Measurements from ENCODE around the gene EBF4. TPM values are rescaled to one million over a fixed set of nuclear protein-coding genes. Genes with fewer than 3 reads are reported as not detected.

Gene EBF4
- total RNA-seq, 2 donors from 2014 or later, result 48.9 to 58.8 TPM

DNA sequence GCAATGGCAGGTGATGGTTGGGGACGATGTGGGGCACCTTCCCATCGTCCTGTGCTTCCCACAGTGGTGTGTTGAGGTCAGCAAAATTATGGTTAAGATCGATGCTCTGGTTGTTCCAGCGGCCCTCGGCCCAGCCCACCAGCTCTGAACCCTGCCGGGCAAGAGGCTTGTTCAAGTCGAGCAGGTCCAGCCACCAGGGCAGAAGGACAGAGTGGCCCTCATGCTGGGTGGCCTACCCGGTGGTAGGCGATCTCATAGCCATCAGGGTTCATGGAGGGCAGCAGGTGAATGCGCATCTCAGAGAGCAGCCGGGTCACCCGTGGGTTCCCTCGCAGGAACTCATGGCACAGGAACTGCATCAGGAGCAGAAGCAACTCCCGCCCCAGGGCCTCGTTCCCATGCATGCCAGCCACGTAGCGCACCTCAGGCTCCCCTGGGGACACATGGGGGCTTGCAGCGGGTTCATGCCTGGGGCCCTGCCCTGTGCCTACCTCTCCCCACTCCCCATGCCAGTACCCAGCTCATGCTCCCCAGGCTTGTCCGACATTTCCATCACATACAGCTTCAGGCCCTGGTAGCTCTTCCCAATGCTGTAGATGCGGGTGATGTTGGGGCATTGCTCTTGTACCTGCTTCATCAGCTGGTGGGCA, 103.6 kb downstream of the EBF4 start:
- no peak for DNase-seq (ENCODE audit: low spot score)
- Histone ChIP-seq H3K36me3 (no peaks in the 10 kb centered on the region), H3K27ac (no peak overlapping the region), H3K9me3 (no peaks in the 10 kb centered on the region), H3K4me1 (replicated peaks) (no peaks in the 10 kb centered on the region), H3K27me3 (replicated peaks; ENCODE audit: insufficient read depth) (no peaks in the 10 kb centered on the region), H3K4me3 (no peak overlapping the region)
- intact Hi-C loops (cut with DNase I), result no loop called here
- TF ChIP-seq POLR2AphosphoS5 (IDR thresholded peaks at IDR 0.05), result no peak
- no peak for TF ChIP-seq POLR2A (IDR thresholded peaks at IDR 0.05)
- TF ChIP-seq, protein P1, sequence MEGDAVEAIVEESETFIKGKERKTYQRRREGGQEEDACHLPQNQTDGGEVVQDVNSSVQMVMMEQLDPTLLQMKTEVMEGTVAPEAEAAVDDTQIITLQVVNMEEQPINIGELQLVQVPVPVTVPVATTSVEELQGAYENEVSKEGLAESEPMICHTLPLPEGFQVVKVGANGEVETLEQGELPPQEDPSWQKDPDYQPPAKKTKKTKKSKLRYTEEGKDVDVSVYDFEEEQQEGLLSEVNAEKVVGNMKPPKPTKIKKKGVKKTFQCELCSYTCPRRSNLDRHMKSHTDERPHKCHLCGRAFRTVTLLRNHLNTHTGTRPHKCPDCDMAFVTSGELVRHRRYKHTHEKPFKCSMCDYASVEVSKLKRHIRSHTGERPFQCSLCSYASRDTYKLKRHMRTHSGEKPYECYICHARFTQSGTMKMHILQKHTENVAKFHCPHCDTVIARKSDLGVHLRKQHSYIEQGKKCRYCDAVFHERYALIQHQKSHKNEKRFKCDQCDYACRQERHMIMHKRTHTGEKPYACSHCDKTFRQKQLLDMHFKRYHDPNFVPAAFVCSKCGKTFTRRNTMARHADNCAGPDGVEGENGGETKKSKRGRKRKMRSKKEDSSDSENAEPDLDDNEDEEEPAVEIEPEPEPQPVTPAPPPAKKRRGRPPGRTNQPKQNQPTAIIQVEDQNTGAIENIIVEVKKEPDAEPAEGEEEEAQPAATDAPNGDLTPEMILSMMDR (IDR thresholded peaks at IDR 0.05), result no peak
- 91% methylated on average over 20 of the region's 20 CpGs for WGBS

DNA sequence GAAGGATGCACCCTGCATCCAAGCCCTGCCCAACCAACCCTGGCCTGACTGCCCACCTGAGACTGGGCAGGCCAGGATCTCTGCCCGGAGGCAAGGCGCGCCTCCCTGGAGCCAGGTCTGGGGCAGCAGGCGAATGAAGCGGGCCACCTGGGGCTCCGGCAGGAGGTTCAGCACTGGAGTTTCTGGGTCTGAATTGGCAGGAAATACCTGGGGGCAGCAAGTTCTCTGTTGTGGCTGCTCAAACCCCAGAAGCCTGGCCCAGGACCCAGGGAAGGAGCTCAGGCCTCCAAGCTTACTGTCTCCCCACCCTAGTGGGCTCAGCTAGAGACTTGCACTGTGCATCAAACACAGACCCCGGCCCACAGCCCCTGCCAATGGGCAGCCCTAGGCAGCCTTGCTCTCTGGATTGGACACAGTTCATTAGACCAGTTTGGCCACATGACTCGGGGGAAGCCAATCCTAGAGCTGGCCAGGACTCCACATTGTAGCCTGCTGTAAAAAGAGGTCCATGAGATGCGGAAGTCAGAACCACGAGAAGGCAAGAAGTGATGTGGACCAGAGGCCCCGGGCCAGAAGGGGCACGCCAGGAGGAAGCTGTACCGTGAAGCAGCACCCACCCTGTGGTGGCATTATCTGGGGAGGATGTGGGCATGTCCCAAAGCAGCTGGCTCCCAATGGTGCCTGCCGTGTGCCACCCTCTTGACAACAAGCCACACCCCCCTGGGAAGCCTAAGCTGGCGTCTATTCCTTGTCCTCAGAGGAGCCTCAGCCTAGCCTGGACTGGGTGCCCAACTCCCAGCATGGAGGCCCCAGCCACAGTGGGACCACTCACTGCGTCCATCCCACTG, 104.8 kb downstream of the EBF4 start:
- Histone ChIP-seq H3K27me3 (replicated peaks; ENCODE audit: insufficient read depth) (no peaks in the 10 kb centered on the region), H3K27ac (no peak overlapping the region), H3K36me3 (no peaks in the 10 kb centered on the region), H3K4me3 (no peak overlapping the region), H3K9me3 (no peaks in the 10 kb centered on the region), H3K4me1 (replicated peaks) (no peaks in the 10 kb centered on the region)
- 83% methylated on average over 16 of the region's 16 CpGs for WGBS
- DNase-seq (ENCODE audit: low spot score), result no peak
- TF ChIP-seq POLR2AphosphoS5 (IDR thresholded peaks at IDR 0.05), result no peak
- TF ChIP-seq, protein P1 (IDR thresholded peaks at IDR 0.05), result no peak
- TF ChIP-seq POLR2A (IDR thresholded peaks at IDR 0.05), result no peak
- intact Hi-C loops (cut with DNase I), result no loop called here

DNA sequence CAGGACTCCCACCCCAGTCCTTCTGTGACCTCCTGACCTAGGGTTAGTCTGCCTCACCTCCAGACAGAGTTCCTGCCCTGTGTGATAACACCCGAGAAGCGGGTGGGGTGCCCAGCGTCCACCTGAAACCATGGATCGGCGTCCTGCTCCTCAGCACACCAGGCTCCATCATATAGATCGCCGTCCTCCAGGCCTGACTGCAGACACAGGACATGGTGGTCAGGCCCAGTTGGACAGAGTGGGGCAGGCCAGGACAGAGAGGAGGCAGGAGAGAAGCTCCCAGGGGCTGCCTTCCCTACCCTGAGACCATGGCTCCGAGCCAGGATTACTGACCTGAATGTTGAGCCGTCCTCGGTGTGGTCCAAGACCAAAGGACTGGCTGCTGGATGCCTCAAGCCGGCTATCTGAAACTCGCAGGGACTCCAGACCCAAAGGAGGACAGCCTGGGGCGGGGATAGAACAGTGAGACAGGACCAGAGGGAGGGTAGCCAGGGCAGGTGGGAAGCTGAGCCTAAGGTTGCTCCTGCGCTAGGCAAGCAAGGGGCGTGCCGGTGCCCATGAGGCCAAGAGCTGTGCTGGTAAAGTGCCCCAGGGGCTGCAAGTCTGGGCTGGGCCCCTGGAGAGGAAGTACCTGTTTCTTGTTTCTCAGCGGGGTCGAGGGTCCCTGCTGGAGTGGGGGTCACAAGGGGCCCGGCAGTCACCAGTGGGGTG, 105.7 kb downstream of the EBF4 start:
- WGBS, result 62% methylated on average over 19 of the region's 19 CpGs
- DNase-seq (ENCODE audit: low spot score), result no peak
- H3K27ac ChIP-seq, result no peak overlapping the region
- no peak for TF ChIP-seq POLR2A (IDR thresholded peaks at IDR 0.05)
- TF ChIP-seq, protein P1 (IDR thresholded peaks at IDR 0.05), result no peak
- no peaks in the 10 kb centered on the region for H3K9me3 ChIP-seq
- intact Hi-C loops (cut with DNase I), result no loop called here
- no peaks in the 10 kb centered on the region for H3K4me1 ChIP-seq (replicated peaks)
- H3K4me3 ChIP-seq, result no peak overlapping the region
- no peaks in the 10 kb centered on the region for H3K27me3 ChIP-seq (replicated peaks; ENCODE audit: insufficient read depth)
- no peaks in the 10 kb centered on the region for H3K36me3 ChIP-seq

DNA sequence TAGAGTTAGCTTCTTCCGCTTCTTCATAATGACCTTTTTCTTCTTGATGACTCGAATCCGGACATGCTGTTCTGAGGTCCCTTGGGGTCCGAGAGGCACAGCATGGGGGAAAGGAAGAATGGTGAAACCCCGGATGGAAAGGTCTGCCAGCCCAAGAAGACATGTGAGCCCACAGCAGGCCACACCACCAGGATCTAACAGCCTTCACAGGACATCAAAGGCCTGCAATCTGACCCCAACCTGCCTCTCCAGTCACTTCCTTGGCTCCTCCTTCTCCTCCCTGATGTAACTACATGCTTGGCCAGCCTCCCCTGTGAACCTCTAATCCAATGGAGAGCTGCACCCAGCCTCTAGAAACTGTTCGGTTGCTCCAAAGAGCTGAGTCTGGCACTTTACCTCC, 106.2 kb downstream of the EBF4 start:
- Histone ChIP-seq H3K27ac (no peak overlapping the region), H3K4me1 (replicated peaks) (no peaks in the 10 kb centered on the region), H3K9me3 (no peaks in the 10 kb centered on the region), H3K36me3 (no peaks in the 10 kb centered on the region), H3K27me3 (replicated peaks; ENCODE audit: insufficient read depth) (no peaks in the 10 kb centered on the region), H3K4me3 (no peak overlapping the region)
- intact Hi-C loops (cut with DNase I), result no loop called here
- DNase-seq (ENCODE audit: low spot score), result no peak
- 65% methylated on average over 6 of the region's 6 CpGs for WGBS
- TF ChIP-seq POLR2AphosphoS5 (IDR thresholded peaks at IDR 0.05) (no peak), POLR2A (IDR thresholded peaks at IDR 0.05) (no peak)
- TF ChIP-seq, protein P1 (IDR thresholded peaks at IDR 0.05), result no peak

All from prostate gland (tissue), 2 donors.